ENCODE measurements around the gene BET1L.
"Not testable (repeated sequence)": the region's sequence is repeated elsewhere in the genome, so short reads cannot be mapped to it uniquely, and the experiment has no call there.

The BET1L gene

GRCh38 chr11:207208-207862 is at the start of gene BET1L, which contains the start of gene RIC8A:
TSS of gene BET1L (minus strand) at chr11:207399. CDS start at chr11:207321, 78 bp downstream.
TSS of gene RIC8A (plus strand) at chr11:207708. CDS start at chr11:208855, 1,147 bp downstream.
- peak; percentile 98 for DNase-seq (ENCODE audit: low spot score)

- DNase-seq (ENCODE audit: low spot score) = no peak
These were observed 48.6 kb upstream of the BET1L start for GRCh38 chr11:255816-256215.

GRCh38 chr11:255176-255575 is 48.0 kb upstream of the BET1L start:
- DNase-seq (ENCODE audit: low spot score) = no peak

GRCh38 chr11:253886-254270 is 46.7 kb upstream of the BET1L start:
- DNase-seq (ENCODE audit: low spot score) = no peak

GRCh38 chr11:253160-253885 is 46.1 kb upstream of the BET1L start:
- DNase-seq (ENCODE audit: low spot score) = no peak

GRCh38 chr11:252666-253065 is 45.5 kb upstream of the BET1L start:
- DNase-seq (ENCODE audit: low spot score) = no peak

- no peak for DNase-seq (ENCODE audit: low spot score)
These were observed 44.4 kb upstream of the BET1L start for GRCh38 chr11:251550-251949.

- DNase-seq (ENCODE audit: low spot score) = peak; percentile 82
These were observed 43.6 kb upstream of the BET1L start for GRCh38 chr11:250740-251299.

GRCh38 chr11:250274-250673 is 43.1 kb upstream of the BET1L start:
- no peak for DNase-seq (ENCODE audit: low spot score)

GRCh38 chr11:249062-249461 is 41.9 kb upstream of the BET1L start:
- no peak for DNase-seq (ENCODE audit: low spot score)

- DNase-seq (ENCODE audit: low spot score) = no peak
These were observed 37.2 kb upstream of the BET1L start for GRCh38 chr11:244376-244775.

GRCh38 chr11:241634-242033 is 34.4 kb upstream of the BET1L start:
- no peak for DNase-seq (ENCODE audit: low spot score)

- no peak for DNase-seq (ENCODE audit: low spot score)
These were observed 33.1 kb upstream of the BET1L start for GRCh38 chr11:240315-240714.

- DNase-seq (ENCODE audit: low spot score) = not testable (repeated sequence)
These were observed 31.1 kb upstream of the BET1L start for GRCh38 chr11:238346-238745.

GRCh38 chr11:236774-237767 is 29.9 kb upstream of the BET1L start, which contains the start of gene PSMD13:
TSS of gene PSMD13 (plus strand) at chr11:236976. CDS start at chr11:237050, 74 bp downstream.
- peak; percentile 82 for DNase-seq (ENCODE audit: low spot score)

GRCh38 chr11:235997-236773 is 29.0 kb upstream of the BET1L start, which contains the start of gene SIRT3:
TSS of gene SIRT3 (minus strand) at chr11:236342. CDS start at chr11:236328, 14 bp downstream.
- DNase-seq (ENCODE audit: low spot score) = peak; percentile 89

GRCh38 chr11:235609-235996 is 28.4 kb upstream of the BET1L start:
- peak; percentile 47 for DNase-seq (ENCODE audit: low spot score)

GRCh38 chr11:235180-235579 is 28.0 kb upstream of the BET1L start:
- no peak for DNase-seq (ENCODE audit: low spot score)

- no peak for DNase-seq (ENCODE audit: low spot score)
These were observed 25.8 kb upstream of the BET1L start for GRCh38 chr11:232783-233565.

- DNase-seq (ENCODE audit: low spot score) = no peak
These were observed 23.2 kb upstream of the BET1L start for GRCh38 chr11:230431-230830.
